BE2C (cell line): ENCODE results near the gene NOX5.

Experiments
- DNase-seq: peaks from one replicate; pipeline ENCODE4 v3.0.0-alpha.2; 2020
- H3K27me3 ChIP-seq: fragments of 250-450 bp; sonication (Bioruptor Pico); 2 replicates; pipeline ENCODE4 v1.5.1; 2020; ENCODE audit warnings: mild to moderate bottlenecking
- H3K36me3 ChIP-seq: fragments of 250-450 bp; sonication (Bioruptor Pico); 2 replicates; pipeline ENCODE4 v1.5.1; 2020; ENCODE audit warnings: mild to moderate bottlenecking
- H3K4me1 ChIP-seq: fragments of 250-450 bp; sonication (Bioruptor Pico); 2 replicates; pipeline ENCODE4 v1.5.1; 2020
- H3K4me3 ChIP-seq: 2 replicates; pipeline ENCODE4 v1.5.1; 2011; ENCODE audit warnings: low read depth, low read length
- H3K9me3 ChIP-seq: fragments of 250-450 bp; sonication (Bioruptor Pico); 2 replicates; pipeline ENCODE4 v1.5.1; 2020
- TF ChIP-seq, protein P1 (sequence below): IDR thresholded peaks from 2 replicates; pipeline ENCODE4 v1.5.1; 2012; ENCODE audit warnings: mild to moderate bottlenecking, low read depth, low read length

The NOX5 gene

DNA sequence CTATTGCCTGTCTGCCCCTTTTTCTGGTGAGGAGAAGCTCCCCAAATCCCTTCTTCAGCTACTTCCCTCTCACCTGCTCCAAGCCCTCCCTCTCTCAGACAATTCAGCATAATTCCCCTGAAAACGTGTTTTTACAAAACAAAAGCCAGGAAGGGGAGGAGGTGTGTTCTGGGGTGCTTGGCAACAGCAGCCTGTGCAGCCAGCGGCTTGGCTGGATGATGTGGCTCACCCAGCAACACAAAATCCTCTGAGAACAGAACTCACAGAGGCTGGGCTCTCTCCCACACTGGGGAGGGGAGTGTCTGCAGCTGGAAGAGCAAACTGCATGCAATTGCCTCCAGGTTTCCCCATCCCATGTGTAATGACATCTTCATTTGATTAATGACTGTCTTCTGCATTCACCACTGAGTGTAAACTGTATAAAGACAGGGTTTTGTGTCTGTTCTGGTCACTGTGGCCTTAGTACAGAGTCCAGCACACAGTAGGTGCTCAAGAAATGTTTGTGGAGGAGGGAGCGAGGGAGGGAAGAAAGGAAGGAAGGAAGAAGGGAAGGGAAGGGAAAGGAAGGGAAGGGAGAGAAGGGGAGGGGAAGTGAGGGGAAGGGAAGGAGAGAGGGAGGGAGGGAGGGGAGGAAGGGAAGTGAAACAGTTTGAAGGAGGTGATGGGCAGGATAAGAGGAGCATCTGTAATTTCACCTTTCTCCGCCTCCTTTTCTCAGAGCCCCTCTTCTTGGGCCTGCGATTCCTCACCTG lies 75.9 kb downstream of the NOX5 start:
- Histone ChIP-seq H3K4me1 (peaks cover 13% of the 10 kb centered on the region), H3K9me3 (no peaks in the 10 kb centered on the region), H3K27me3 (no peaks in the 10 kb centered on the region), H3K4me3 (no peak overlapping the region), H3K36me3 (no peaks in the 10 kb centered on the region)
- peak; percentile 34 for DNase-seq
- TF ChIP-seq, protein P1, sequence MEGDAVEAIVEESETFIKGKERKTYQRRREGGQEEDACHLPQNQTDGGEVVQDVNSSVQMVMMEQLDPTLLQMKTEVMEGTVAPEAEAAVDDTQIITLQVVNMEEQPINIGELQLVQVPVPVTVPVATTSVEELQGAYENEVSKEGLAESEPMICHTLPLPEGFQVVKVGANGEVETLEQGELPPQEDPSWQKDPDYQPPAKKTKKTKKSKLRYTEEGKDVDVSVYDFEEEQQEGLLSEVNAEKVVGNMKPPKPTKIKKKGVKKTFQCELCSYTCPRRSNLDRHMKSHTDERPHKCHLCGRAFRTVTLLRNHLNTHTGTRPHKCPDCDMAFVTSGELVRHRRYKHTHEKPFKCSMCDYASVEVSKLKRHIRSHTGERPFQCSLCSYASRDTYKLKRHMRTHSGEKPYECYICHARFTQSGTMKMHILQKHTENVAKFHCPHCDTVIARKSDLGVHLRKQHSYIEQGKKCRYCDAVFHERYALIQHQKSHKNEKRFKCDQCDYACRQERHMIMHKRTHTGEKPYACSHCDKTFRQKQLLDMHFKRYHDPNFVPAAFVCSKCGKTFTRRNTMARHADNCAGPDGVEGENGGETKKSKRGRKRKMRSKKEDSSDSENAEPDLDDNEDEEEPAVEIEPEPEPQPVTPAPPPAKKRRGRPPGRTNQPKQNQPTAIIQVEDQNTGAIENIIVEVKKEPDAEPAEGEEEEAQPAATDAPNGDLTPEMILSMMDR = no peak

DNA sequence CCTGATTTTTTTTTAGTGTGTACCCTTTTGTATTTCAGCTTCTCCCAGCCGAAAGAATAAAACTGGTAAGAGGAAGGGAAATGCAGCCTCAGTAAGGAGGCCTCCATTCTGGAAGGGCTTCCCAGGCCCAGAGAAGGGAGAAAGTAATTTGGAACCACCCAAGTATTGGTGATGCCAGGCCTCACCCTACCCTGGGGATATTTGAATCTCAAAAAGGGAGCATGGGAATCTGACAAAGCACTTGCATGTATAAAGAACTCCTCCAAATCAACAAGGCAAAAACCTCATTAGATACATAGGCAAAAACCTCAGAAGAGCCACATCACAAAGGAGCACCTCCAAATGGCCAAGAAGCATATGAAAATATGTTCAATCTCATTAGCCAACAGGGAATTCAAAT lies 77.2 kb downstream of the NOX5 start:
- no peaks in the 10 kb centered on the region for H3K36me3 ChIP-seq
- DNase-seq = no peak
- no peak overlapping the region for H3K4me3 ChIP-seq
- TF ChIP-seq, protein P1 = no peak
- no peaks in the 10 kb centered on the region; the same call in 1 of the 2 replicates for H3K9me3 ChIP-seq
- H3K27me3 ChIP-seq = no peaks in the 10 kb centered on the region
- H3K4me1 ChIP-seq = peaks cover 23% of the 10 kb centered on the region

DNA sequence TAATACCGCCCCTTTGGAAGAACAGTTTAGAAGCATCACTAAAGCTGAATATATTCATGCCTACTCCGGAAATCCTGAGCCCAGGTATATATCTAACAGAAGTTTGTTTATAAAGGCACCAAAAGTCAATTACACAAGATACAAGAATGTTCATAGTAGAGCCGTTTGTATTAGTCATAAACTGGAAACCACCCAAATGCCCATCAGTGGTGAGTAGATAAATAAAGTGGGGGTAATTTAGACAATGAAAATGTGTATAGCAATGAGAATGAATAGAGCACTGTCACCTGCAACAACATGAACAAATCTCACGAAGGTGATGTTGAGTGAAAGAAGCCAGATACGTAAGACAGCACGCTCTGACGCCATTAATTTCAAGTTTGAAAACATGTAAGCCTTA lies 77.7 kb downstream of the NOX5 start:
- H3K4me3 ChIP-seq = no peak overlapping the region
- no peaks in the 10 kb centered on the region for H3K27me3 ChIP-seq
- TF ChIP-seq, protein P1 = no peak
- H3K9me3 ChIP-seq = no peaks in the 10 kb centered on the region; the same call in 1 of the 2 replicates
- no peaks in the 10 kb centered on the region for H3K36me3 ChIP-seq
- H3K4me1 ChIP-seq = peaks cover 23% of the 10 kb centered on the region
- DNase-seq = no peak

DNA sequence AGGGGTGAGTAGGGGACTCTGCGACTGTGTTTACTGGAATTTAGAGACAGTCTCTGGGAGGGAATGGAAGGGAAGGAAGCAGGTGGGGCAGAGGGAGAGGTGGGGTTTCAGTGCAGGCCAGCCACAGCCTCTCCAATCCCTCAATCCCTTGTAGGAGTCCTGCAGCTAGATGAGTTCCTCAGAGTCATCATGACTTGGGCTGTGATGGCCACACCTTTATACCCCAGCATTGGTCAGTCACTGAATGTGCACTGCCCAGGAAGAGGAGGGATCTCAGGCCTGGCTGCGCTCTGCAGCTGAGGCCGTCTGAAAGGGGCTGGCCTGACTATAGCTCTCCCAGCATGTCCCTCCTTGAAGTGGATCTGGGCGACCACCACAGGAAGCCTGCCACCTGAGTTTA lies 78.6 kb downstream of the NOX5 start:
- Histone ChIP-seq H3K9me3 (no peaks in the 10 kb centered on the region; the same call in 1 of the 2 replicates), H3K4me1 (peaks cover 24% of the 10 kb centered on the region), H3K36me3 (no peaks in the 10 kb centered on the region), H3K27me3 (no peaks in the 10 kb centered on the region), H3K4me3 (no peak overlapping the region)
- TF ChIP-seq, protein P1 = no peak
- DNase-seq = peak; percentile 28

DNA sequence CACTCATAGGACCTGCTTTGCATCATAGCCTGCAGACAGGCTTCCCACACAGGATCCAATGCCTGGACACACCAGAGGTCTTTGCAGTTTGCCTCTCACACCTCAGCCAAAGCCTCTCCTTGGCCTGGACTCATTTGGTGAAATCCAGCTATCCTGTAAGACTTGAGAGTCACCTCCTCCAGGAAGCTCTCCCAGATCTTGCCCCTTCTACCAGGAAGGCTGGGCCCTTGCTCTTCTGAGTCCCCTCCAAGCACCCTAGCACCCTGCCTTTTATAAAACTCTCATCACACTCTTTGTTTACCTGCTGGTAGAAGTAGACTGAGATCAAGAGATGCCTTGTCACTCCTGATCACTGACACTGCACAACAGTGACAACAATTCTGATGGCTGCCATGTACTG lies 79.1 kb downstream of the NOX5 start:
- peaks cover 28% of the 10 kb centered on the region for H3K4me1 ChIP-seq

More for the DNA sequence above, 79.1 kb downstream of the NOX5 start:
- Histone ChIP-seq H3K27me3 (no peaks in the 10 kb centered on the region), H3K36me3 (no peaks in the 10 kb centered on the region), H3K4me3 (no peak overlapping the region), H3K9me3 (no peaks in the 10 kb centered on the region; the same call in 1 of the 2 replicates)
- TF ChIP-seq, protein P1 = no peak
- no peak for DNase-seq
